KMS-11 (cell line): ENCODE measurements around the gene KIF18B.

Experiments
- H2AFZ ChIP-seq: fragments of 200-600 bp; sonication (generic); 2 replicates; pipeline ENCODE4 v1.6.1; 2016; ENCODE audit warnings: antibody characterized with exemption, mixed run types, low read depth
- H3K27ac ChIP-seq: fragments of 200-600 bp; sonication (generic); 2 replicates; pipeline ENCODE4 v1.6.1; 2016; ENCODE audit warnings: mild to moderate bottlenecking, mixed run types
- H3K27me3 ChIP-seq: fragments of 200-600 bp; sonication (generic); 2 replicates; pipeline ENCODE4 v1.6.1; 2017; ENCODE audit warnings: mild to moderate bottlenecking, low read depth, mixed run types, moderate library complexity; ENCODE audit not compliant: insufficient read depth
- H3K36me3 ChIP-seq: fragments of 200-600 bp; sonication (generic); 2 replicates; pipeline ENCODE4 v1.6.1; 2017; ENCODE audit warnings: mild to moderate bottlenecking, mixed run types; ENCODE audit not compliant: insufficient read depth
- H3K4me1 ChIP-seq: fragments of 200-600 bp; sonication (generic); 2 replicates; pipeline ENCODE4 v1.6.1; 2016; ENCODE audit warnings: mild to moderate bottlenecking, low read depth, mixed run types; ENCODE audit not compliant: poor library complexity, severe bottlenecking
- H3K4me2 ChIP-seq: fragments of 200-600 bp; sonication (generic); 2 replicates; pipeline ENCODE4 v1.7.0; 2016; ENCODE audit warnings: mild to moderate bottlenecking, mixed run types
- H3K4me3 ChIP-seq: fragments of 200-600 bp; sonication (generic); IDR thresholded peaks from 2 replicates; pipeline ENCODE4 v1.6.1; 2017; ENCODE audit warnings: low read depth, low read length, mixed read lengths; ENCODE audit not compliant: insufficient read depth
- H3K79me2 ChIP-seq: fragments of 200-600 bp; sonication (generic); 2 replicates; pipeline ENCODE4 v1.6.1; 2016; ENCODE audit warnings: low read depth, mixed run types; ENCODE audit not compliant: insufficient read depth
- H3K9ac ChIP-seq: fragments of 200-600 bp; sonication (generic); 2 replicates; pipeline ENCODE4 v1.6.1; 2016; ENCODE audit warnings: mild to moderate bottlenecking, mixed run types
- H4K20me1 ChIP-seq: fragments of 200-600 bp; sonication (generic); 2 replicates; pipeline ENCODE4 v1.6.1; 2016; ENCODE audit warnings: mild to moderate bottlenecking, mixed run types; ENCODE audit not compliant: insufficient read depth
- CTCF ChIP-seq: fragments of 200-600 bp; sonication (generic); conservative IDR thresholded peaks from 2 replicates; pipeline ENCODE4 v1.6.1; 2017; ENCODE audit warnings: low read depth, mild to moderate bottlenecking, antibody characterized with exemption, low read length, moderate library complexity, mixed read lengths

Gene KIF18B

DNA sequence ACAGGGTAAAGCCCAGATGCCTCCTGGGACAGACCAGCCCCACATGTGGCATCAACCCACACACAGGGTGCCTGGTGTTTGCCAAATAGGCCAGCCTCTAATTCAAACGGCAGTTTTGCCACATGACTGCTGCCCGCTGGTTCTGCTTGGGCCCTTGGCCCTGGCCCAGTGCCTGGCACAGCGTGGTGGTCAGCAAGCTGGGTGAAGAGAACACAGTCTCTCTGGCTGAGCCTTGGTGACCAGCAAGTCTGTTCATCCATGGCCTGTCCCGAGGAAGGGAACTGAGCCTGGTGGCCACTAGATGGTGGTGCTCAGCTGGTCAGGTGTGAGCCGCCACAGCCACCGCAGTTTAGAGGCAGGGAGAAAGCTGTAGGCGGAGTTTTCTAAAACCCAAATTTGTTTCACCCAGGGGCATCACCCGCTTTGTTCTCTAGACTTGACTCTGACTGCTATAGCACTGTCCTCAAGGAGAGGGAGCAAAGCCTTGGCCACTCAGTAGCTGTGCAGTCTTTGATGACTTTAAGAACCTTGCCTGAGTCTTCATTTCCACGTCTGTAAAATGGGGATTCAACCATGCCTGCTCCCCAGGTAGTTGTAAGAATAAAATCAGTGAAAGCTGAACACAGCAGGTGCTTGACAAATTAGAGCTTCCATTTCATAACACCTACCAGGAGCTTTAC, 27.5 kb downstream of the KIF18B start:
- Histone ChIP-seq H3K9ac (no peak overlapping the region), H3K79me2 (no peaks in the 10 kb centered on the region), H3K4me1 (peaks cover 9% of the 10 kb centered on the region), H4K20me1 (no peaks in the 10 kb centered on the region), H3K27ac (no peak overlapping the region), H3K4me2 (no peak overlapping the region), H2AFZ (peak overlapping the region; percentile 21; the same call in 1 of the 2 replicates), H3K36me3 (no peaks in the 10 kb centered on the region), H3K27me3 (peaks cover 16% of the 10 kb centered on the region; the same call in 1 of the 2 replicates), H3K4me3 (no peak overlapping the region)
- peak; percentile 66 for TF ChIP-seq CTCF

DNA sequence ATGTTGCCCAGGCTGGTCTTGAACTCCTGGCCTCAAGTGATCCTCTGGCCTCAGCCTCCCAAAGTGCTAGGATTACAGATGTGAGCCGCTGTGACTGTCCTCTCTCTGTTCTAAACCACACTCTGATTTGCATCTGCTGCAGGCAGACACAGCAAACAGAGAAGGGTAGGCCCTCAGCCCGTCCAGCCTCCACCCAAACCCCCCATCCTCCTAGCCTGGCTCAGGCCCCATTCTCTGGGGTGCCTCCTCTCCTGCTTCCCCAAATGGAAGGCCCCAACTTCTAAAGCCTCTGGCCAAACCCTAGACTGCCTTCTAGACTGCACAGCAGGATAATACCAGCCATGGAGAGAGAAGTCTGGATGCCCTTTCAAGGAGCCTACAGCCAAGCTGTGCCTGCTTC, 28.2 kb downstream of the KIF18B start:
- no peaks in the 10 kb centered on the region for H3K79me2 ChIP-seq
- H3K4me1 ChIP-seq, result peaks cover 9% of the 10 kb centered on the region
- no peak for TF ChIP-seq CTCF
- no peak overlapping the region for H3K9ac ChIP-seq
- no peak overlapping the region for H3K4me2 ChIP-seq
- no peak overlapping the region for H3K4me3 ChIP-seq
- peak overlapping the region; percentile 21; the same call in 1 of the 2 replicates for H2AFZ ChIP-seq
- no peak overlapping the region for H3K27ac ChIP-seq
- H3K36me3 ChIP-seq, result no peaks in the 10 kb centered on the region
- H3K27me3 ChIP-seq, result peaks cover 22% of the 10 kb centered on the region
- H4K20me1 ChIP-seq, result no peaks in the 10 kb centered on the region

GRCh38 chr17:44918006-44918405, 29.6 kb downstream of the KIF18B start:
- no peak overlapping the region for H3K27ac ChIP-seq
- H3K9ac ChIP-seq, result no peak overlapping the region
- no peaks in the 10 kb centered on the region for H3K36me3 ChIP-seq
- H3K27me3 ChIP-seq, result peaks cover 35% of the 10 kb centered on the region
- H3K4me2 ChIP-seq, result no peak overlapping the region
- H2AFZ ChIP-seq, result no peak overlapping the region
- TF ChIP-seq CTCF, result no peak
- no peaks in the 10 kb centered on the region for H3K79me2 ChIP-seq
- no peaks in the 10 kb centered on the region for H4K20me1 ChIP-seq
- H3K4me3 ChIP-seq, result no peak overlapping the region
- peaks cover 9% of the 10 kb centered on the region for H3K4me1 ChIP-seq

- Histone ChIP-seq H3K4me3 (no peak overlapping the region), H4K20me1 (no peaks in the 10 kb centered on the region), H3K27me3 (peaks cover 40% of the 10 kb centered on the region), H3K4me1 (peaks cover 9% of the 10 kb centered on the region), H3K27ac (no peak overlapping the region), H3K4me2 (no peak overlapping the region), H2AFZ (no peak overlapping the region), H3K79me2 (no peaks in the 10 kb centered on the region), H3K36me3 (no peaks in the 10 kb centered on the region), H3K9ac (no peak overlapping the region)
- no peak for TF ChIP-seq CTCF
Observed at GRCh38 chr17:44917456-44917855, 30.1 kb downstream of the KIF18B start.
